ENCODE data around the gene FGF18.

- no peak for TF ChIP-seq STAT3 (IDR thresholded peaks at IDR 0.05; ENCODE audit: low read depth, low read length)
- no peak for TF ChIP-seq ZBTB4 (CRISPR knock-in tag; IDR thresholded peaks at IDR 0.05)
Measured at GRCh38 chr5:171495122-171495700, 75.8 kb downstream of the FGF18 start.
